D341Med (cell line): ENCODE data around the gene UBE2U.

ENCODE experiments used
- DNase-seq: peaks from one replicate; pipeline ENCODE4 v3.0.0; 2012; ENCODE audit warnings: low spot score

The UBE2U gene

DNA sequence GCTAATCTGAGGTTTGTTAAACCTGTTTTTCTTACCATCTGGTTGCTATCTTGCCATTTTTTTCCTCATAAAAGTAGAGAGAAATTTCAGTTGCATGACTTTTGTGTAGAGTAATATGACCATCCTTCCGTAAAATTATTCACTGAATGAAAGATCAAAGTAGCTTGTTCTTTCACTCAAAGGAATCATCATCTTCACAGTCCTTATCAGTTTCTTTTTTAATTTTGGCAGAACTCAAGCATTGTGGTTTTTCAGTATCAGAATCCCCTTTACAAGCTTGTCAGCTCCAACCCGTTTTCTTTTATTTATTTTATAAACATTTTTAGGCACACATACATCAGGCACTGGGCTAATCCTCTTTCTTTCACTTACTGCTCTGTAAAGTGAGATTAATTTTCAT, 91.7 kb downstream of the UBE2U start:
- DNase-seq, result no peak

DNA sequence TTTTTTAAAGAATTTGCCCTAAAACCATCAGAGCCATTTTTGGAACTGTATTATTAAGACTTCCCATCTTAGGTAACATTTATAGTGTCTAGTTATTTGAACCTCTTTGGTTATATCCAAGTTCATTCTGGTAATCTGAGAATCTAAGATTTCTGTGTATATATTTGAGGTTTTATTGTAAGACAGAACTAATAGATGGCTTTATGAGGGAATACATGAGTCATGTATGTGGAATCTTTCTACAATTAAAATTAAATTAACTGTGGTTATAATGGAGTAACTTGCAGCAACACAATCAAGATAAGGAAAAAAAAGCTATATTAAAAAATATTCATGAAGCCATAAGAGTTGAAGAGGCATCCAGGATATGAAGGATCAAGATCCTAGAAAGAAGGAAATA, 92.1 kb downstream of the UBE2U start:
- no peak for DNase-seq

DNA sequence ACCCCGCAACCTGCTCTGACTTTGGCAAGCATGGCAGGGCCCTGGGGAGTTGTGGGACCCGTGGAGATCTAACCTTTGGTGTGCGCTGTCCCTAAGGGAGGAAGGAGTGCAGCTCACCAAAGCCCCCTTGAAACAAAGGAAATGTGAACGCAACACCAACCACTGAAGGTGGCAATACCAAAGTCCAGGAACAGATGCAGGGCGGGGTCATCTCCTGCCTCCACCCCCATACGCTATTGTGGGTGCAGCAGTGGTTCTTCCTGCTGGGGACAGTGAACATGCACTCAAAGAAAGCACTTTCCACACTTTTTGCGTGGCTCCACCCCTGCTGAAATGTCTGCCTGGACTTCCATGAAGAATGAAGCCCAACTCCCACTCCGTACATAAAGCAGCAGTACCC, 93.0 kb downstream of the UBE2U start:
- DNase-seq, result no peak

DNA sequence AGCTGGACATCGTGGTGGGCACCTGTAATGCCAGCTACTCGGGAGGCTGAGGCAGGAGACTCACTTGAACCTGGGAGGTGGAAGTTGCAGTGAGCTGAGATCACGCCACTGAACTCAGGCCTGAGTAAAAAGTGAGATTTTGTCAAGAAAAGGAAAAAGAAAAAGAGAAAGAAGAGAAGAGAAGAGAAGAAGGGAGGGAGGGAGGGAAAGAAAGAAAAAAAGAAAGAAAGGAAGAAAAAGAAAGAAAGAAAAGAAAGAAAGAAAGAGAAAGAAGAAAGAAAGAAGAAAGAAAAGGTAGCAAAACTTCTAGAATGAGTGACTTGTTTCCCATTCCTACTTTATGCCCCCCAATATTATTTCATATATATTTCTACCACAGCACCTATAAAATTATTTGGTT, 98.8 kb downstream of the UBE2U start:
- DNase-seq, result no peak

DNA sequence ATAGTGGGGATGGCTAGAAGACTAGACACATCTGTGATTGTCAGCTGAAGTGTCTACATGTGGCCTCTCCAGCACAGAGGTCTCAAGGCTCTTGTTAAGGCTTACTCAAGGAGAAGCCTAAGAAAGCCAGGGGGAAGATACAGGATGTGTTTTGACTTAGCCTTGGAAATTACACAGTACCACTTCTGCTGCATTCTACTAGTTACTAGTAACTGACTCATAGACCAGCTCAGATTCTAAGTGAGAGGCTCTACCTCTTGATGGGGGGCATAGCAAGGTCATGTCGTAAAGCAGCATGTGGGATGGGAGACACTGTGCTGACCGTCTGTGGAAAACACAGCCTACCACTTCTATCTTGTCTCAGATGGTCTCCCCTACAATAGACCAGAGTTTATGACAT, 99.5 kb downstream of the UBE2U start:
- no peak for DNase-seq

DNA sequence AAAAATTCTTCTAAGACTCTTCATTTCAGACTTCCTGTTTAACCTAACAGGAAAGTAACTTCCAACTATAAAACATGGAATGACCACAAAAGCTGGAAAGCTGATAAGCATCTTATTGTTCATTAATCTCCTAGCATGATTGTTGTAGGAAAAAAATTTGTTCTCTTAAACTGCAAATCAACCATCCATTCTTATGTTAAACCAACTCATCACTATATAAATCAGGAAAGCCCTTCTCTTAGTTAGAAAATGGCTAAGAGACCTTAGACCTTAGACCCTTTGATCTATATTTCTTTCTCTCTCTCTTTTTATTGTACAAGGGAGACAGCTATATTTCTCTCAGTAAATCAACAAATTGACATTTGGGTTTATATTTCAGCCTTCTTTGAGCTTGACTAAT, 101.4 kb downstream of the UBE2U start:
- no peak for DNase-seq

DNA sequence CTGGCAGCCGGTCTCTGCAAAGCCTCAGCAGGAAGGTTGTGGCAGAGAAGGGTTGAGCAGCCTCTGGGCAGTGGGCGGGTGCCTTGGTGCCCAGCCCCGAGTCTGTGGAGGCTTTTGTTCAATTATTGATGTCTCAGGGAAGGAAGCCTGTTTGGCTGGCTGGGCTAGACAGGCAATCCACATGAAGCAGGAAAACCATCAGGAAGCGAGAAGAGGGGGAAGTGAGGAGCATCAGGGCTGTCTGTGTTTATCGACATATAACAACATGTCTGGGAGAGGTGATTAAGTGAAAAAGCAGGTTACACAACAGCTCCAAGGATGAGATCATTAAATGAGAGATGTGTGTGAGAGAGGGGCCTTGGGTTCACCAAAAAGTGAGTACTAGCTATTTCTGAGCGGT, 105.4 kb downstream of the UBE2U start:
- DNase-seq, result no peak

DNA sequence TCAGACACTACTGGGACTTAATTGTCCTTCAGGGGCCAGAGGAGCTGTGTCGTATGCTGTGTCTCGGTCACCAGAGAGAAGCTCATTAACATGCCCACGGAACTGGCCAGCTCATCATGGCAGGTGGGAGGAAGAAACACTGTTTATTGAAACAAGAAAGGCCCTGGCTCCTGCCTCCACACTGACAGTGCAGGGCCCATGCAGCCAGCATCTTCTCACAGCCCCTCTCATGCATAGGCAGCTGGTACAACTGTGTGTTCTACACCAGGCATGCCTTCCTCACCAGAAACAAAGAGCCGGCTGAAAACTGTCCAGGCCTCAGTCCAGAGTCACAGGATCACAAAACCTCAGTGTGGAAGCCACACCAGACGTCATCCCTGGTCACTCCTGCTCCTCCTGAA, 106.0 kb downstream of the UBE2U start:
- DNase-seq, result no peak

DNA sequence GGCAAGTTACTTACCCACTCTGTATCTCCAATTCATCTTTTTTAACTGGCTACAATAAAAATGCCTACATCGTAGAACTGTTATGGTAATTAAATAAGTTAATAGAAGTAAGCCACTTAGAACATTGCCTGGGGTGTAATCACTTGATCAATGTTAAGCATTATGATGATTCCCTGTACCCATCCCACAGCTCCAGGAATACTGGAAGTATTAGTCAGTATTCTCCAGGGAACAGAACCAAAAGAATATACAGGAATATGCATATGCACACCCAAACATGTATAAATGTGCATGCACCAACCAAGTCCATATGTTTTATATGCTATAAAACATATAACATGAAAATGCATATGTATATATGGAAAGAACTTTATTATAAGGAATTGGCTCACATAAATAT, 107.3 kb downstream of the UBE2U start:
- no peak for DNase-seq

DNA sequence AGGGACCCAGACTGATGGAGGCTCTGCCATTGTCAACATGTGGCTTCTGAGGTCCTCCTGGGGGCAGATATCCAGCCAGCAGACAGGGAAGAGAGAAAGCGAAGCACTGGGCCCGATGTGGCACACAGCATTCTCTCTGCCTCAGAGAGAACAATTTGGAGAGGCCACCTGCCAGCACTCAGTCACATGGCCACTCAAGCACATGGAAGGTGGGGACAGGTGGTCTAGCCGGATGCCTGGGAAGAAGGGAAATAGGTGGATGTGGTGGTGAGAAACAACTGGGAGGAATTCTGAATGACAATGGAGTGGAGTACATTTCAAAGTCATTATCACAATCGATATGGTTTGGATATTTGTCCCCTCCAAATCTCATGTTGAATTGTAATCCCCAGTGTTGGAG, 109.0 kb downstream of the UBE2U start:
- DNase-seq, result no peak

DNA sequence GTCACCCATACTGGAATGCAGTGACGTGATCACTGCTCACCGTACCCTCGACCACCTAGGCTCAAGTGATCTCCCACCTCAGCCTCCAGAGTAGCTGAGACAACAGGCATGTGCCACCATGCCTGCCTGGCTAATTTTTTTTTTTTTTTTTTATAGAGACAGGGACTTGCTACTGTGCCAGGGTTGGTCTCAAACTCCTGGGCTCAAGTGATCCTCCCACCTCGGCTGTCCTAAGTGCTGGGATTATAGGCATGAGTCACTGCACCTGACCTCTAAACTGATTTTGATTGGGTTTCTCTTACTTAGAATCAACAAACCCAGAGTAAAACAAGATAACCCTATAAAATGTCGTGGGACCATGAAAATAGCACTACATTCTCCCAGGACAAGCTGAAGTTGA, 112.0 kb downstream of the UBE2U start:
- no peak for DNase-seq
